OCI-LY7 (cell line): ENCODE results near the gene ANKRD2. TPM values are rescaled to one million over a fixed set of nuclear protein-coding genes. Genes with fewer than 3 reads are reported as not detected.

Source experiments
- BruUV-seq: library from RNA; stranded (reverse); fragments of 400-500 nt; replicated peaks from 2 replicates; lab custom pipeline; 2021; lab: Mats Ljungman, UMichigan
- CTCF ChIA-PET: fragments of 300-600 bp; sonication (Branson Sonifier 250); formaldehyde crosslinking; loops from one replicate; lab custom pipeline; 2022; ENCODE audit warnings: antibody characterized with exemption; ENCODE audit not compliant: unreplicated experiment; lab: Charles Lee
- POLR2A ChIA-PET: fragments of 300-600 bp; sonication (Branson Sonifier 250); formaldehyde crosslinking; loops from one replicate; lab custom pipeline; 2022; ENCODE audit warnings: antibody characterized with exemption; lab: Charles Lee
- DNase-seq: peaks from one replicate; pipeline ENCODE4 v3.0.0-alpha.2; 2015; ENCODE audit warnings: low spot score
- H2AFZ ChIP-seq: fragments of 200-600 bp; sonication (generic), shearing (Covaris generic); 2 replicates; pipeline ENCODE4 v1.6.1; 2014; ENCODE audit warnings: mild to moderate bottlenecking, antibody characterized with exemption, low read length, moderate library complexity
- H3K27ac ChIP-seq: fragments of 200-600 bp; sonication (generic); 2 replicates; pipeline ENCODE4 v1.5.1; 2014; ENCODE audit warnings: mixed run types, low read depth, mild to moderate bottlenecking, moderate library complexity, low read length, inconsistent platforms; ENCODE audit not compliant: poor library complexity, severe bottlenecking
- H3K36me3 ChIP-seq: fragments of 200-600 bp; sonication (generic); 2 replicates; pipeline ENCODE4 v1.6.1; 2014; ENCODE audit warnings: mild to moderate bottlenecking, antibody characterized with exemption, low read length, moderate library complexity, mixed read lengths; ENCODE audit not compliant: insufficient read depth
- H3K4me1 ChIP-seq: fragments of 200-600 bp; sonication (generic); 2 replicates; pipeline ENCODE4 v1.5.1; 2014; ENCODE audit warnings: mild to moderate bottlenecking, low read length; ENCODE audit not compliant: insufficient read depth, poor library complexity, severe bottlenecking
- H3K4me2 ChIP-seq: fragments of 200-600 bp; sonication (generic); 2 replicates; pipeline ENCODE4 v1.6.1; 2014; ENCODE audit warnings: mild to moderate bottlenecking, low read length
- H3K4me3 ChIP-seq: fragments of 200-600 bp; sonication (generic); 2 replicates; pipeline ENCODE4 v1.5.1; 2014; ENCODE audit warnings: mild to moderate bottlenecking, low read depth, low read length; ENCODE audit not compliant: poor library complexity, severe bottlenecking
- H3K79me2 ChIP-seq: fragments of 200-600 bp; sonication (generic); 2 replicates; pipeline ENCODE4 v1.6.1; 2016; ENCODE audit warnings: low read depth, mild to moderate bottlenecking, low read length, moderate library complexity, mixed read lengths; ENCODE audit not compliant: insufficient read depth
- H3K9me2 ChIP-seq: fragments of 200-600 bp; sonication (generic); 2 replicates; pipeline ENCODE4 v1.6.1; 2016; ENCODE audit warnings: mild to moderate bottlenecking, low read length, mixed read lengths; ENCODE audit not compliant: insufficient read depth
- H3K9me3 ChIP-seq: fragments of 200-600 bp; sonication (generic); 2 replicates; pipeline ENCODE4 v1.6.1; 2014; ENCODE audit warnings: mild to moderate bottlenecking, mixed run types, low read length, mixed read lengths
- H4K20me1 ChIP-seq: fragments of 200-600 bp; sonication (generic); 2 replicates; pipeline ENCODE4 v1.6.1; 2014; ENCODE audit warnings: mild to moderate bottlenecking, antibody characterized with exemption, low read length, moderate library complexity, mixed read lengths; ENCODE audit not compliant: insufficient read depth
- CTCF ChIP-seq: fragments of 200-600 bp; sonication (generic); conservative IDR thresholded peaks from 2 replicates; pipeline ENCODE4 v1.5.1; 2014; ENCODE audit warnings: mild to moderate bottlenecking, antibody characterized with exemption, low read length, moderate library complexity, mixed read lengths
- EZH2phosphoT487 ChIP-seq: fragments of 200-600 bp; sonication (generic); IDR thresholded peaks from 2 replicates; pipeline ENCODE4 v1.6.1; 2018; ENCODE audit warnings: low read depth, borderline replicate concordance, mild to moderate bottlenecking, mixed run types, antibody characterized with exemption, low read length, moderate library complexity, mixed read lengths
- intact Hi-C: fragments of 100-400 bp; cut with micrococcal nuclease; formaldehyde crosslinking; loops from one replicate; pipeline ENCODE4 v1.10.0; 2022; ENCODE audit not compliant: unreplicated experiment
- total RNA-seq, 2 experiments: library from RNA; depleted of rRNA in 1 of 2; stranded (reverse); fragments of >200 nt in 1 of 2; shearing (Covaris generic) in 1 of 2; gene quantifications; 2 replicates each; pipeline ENCODE4 v1.2.3, GENCODE V29; 2014 to 2022

ANKRD2 gene
- total RNA-seq, 2 experiments from 2014 or later = not detected

GRCh38 chr10:97584798-97585438, 12.3 kb downstream of the ANKRD2 start:
- Histone ChIP-seq H4K20me1 (no peaks in the 10 kb centered on the region), H3K9me2 (no peaks in the 10 kb centered on the region), H3K9me3 (no peaks in the 10 kb centered on the region), H3K36me3 (no peaks in the 10 kb centered on the region), H3K4me3 (no peak overlapping the region), H3K4me2 (no peak overlapping the region), H3K27ac (no peak overlapping the region), H2AFZ (no peak overlapping the region), H3K79me2 (no peaks in the 10 kb centered on the region), H3K4me1 (no peaks in the 10 kb centered on the region)
- ChIA-PET POLR2A (no interaction called here), CTCF (no interaction called here)
- no peak for DNase-seq
- BruUV-seq = no TSS peak
- intact Hi-C loops = no loop called here
- TF ChIP-seq CTCF (no peak), EZH2phosphoT487 (no peak)

DNA sequence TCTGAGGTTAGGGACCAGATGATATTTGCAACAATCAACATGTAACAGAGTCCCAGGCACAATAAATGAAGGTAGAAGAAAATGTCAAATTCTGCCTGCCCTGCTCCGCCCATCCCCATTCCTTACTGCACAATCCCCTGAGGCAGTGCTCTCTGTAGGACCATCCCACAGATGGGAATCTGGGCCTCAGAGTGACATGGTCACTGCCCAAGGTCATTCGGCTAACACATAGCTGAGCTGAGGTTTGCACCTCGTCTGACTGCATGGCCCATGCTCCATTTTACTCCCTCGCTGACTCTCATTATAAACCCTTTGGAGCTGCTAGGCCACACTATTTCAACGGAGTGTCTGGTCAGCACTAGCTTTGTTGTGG, 12.8 kb downstream of the ANKRD2 start:
- intact Hi-C loops = no loop called here
- Histone ChIP-seq H3K79me2 (no peaks in the 10 kb centered on the region), H3K27ac (no peak overlapping the region), H3K4me2 (no peak overlapping the region), H3K4me3 (no peak overlapping the region), H3K9me3 (no peaks in the 10 kb centered on the region), H3K9me2 (no peaks in the 10 kb centered on the region), H3K36me3 (no peaks in the 10 kb centered on the region), H4K20me1 (no peaks in the 10 kb centered on the region), H3K4me1 (no peaks in the 10 kb centered on the region), H2AFZ (no peak overlapping the region)
- no peak for DNase-seq
- ChIA-PET POLR2A (no interaction called here), CTCF (no interaction called here)
- no peak for TF ChIP-seq CTCF
- no peak for TF ChIP-seq EZH2phosphoT487
- BruUV-seq = no TSS peak

DNA sequence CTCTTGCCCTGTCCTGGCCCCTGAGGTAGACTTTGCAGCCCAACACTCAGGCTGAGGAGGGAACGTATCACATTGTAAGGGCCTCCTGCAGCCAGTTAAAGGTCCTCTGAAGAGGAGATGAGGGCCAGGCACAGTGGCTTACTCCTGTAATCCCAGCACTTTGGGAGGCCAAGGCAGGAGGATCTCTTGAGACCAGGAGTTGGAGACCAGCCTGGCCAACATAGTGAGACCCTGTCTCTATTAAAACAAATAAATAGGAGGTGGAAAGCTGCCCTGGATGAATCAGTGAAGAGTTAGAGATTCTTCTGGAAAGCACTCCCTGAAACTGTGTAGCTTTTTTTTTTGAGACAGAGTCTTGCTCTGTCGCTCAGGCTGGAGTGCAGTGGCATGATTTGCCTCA, 14.6 kb downstream of the ANKRD2 start:
- no TSS peak for BruUV-seq
- no peak for TF ChIP-seq EZH2phosphoT487
- no peak for TF ChIP-seq CTCF
- Histone ChIP-seq H3K9me3 (no peaks in the 10 kb centered on the region), H3K79me2 (no peaks in the 10 kb centered on the region), H3K27ac (no peak overlapping the region), H3K36me3 (no peaks in the 10 kb centered on the region), H4K20me1 (no peaks in the 10 kb centered on the region), H2AFZ (0 out of 2 replicates have a peak overlapping the region, but pooled peaks have one; percentile 21), H3K9me2 (no peaks in the 10 kb centered on the region), H3K4me1 (peaks cover 15% of the 10 kb centered on the region), H3K4me3 (no peak overlapping the region), H3K4me2 (no peak overlapping the region)
- ChIA-PET CTCF (no interaction called here), POLR2A (interaction anchor here (0.7 kb wide), 1 partner anchor 41 kb away, joined by 3 read pairs; no protein-coding TSS in a partner anchor)
- intact Hi-C loops = no loop called here
- DNase-seq = no peak
